ENCODE results near the gene WIPI1.

- TF ChIP-seq CTCF (IDR thresholded peaks at IDR 0.05) (no peak), POLR2A (IDR thresholded peaks at IDR 0.05) (no peak)
Observed at GRCh38 chr17:68449021-68449739, 8.1 kb downstream of the WIPI1 start.

All from Peyer's patch (tissue), 4 donors.